Spleen (tissue), 11 donors: ENCODE results near the gene ZBTB8B. TPM values are rescaled to one million over a fixed set of nuclear protein-coding genes. Genes with fewer than 3 reads are reported as not detected.
A peak's percentile ranks its signal among the peaks of the same experiment; 100 is the strongest.
"Not testable (repeated sequence)": the region's sequence is repeated elsewhere in the genome, so short reads cannot be mapped to it uniquely, and the experiment has no call there.

Source experiments
- DNase-seq: peaks from one replicate; pipeline ENCODE4 v3.0.0-alpha.2; 2020
- H3K27ac ChIP-seq, 8 donors: fragments of 200-600 bp; sonication (generic) in 7 of 8; 1 replicate in 4 of 8; 2 replicates in 4 of 8; pipeline versions ENCODE4 v1.5.0 to v1.8.0; 2016 to 2021; ENCODE audit warnings: inconsistent platforms in 4 of 8, mild to moderate bottlenecking in 4 of 8, moderate library complexity in 1 of 8
- H3K27me3 ChIP-seq, 7 donors: fragments of 200-600 bp; sonication (generic) in 6 of 7; replicated peaks in 1 of 7; 1 replicate in 4 of 7; 2 replicates in 3 of 7; pipeline versions ENCODE4 v1.5.0 to v1.8.0; 2016 to 2021; ENCODE audit warnings: inconsistent platforms in 3 of 7, mild to moderate bottlenecking in 1 of 7
- H3K36me3 ChIP-seq, 6 donors: fragments of 200-600 bp; sonication (generic) in 5 of 6; 1 replicate in 4 of 6; 2 replicates in 2 of 6; pipeline versions ENCODE4 v1.5.0 to v1.8.0; 2016 to 2021; ENCODE audit warnings: inconsistent platforms in 2 of 6
- H3K4me1 ChIP-seq, 6 donors: fragments of 200-600 bp; sonication (generic) in 5 of 6; 1 replicate in 3 of 6; 2 replicates in 3 of 6; pipeline versions ENCODE4 v1.5.0 to v1.8.0; 2016 to 2021; ENCODE audit warnings: inconsistent platforms in 3 of 6
- H3K4me3 ChIP-seq, 8 donors: fragments of 200-600 bp; sonication (generic) in 7 of 8; 1 replicate in 4 of 8; 2 replicates in 4 of 8; pipeline versions ENCODE4 v1.5.0 to v1.8.0; 2016 to 2021; ENCODE audit warnings: inconsistent platforms in 4 of 8, mild to moderate bottlenecking in 4 of 8, moderate library complexity in 2 of 8
- H3K9me3 ChIP-seq, 8 donors: fragments of 200-600 bp; sonication (generic) in 7 of 8; 1 replicate in 4 of 8; 2 replicates in 4 of 8; pipeline versions ENCODE4 v1.5.0 to v1.8.0; 2016 to 2021; ENCODE audit warnings: inconsistent platforms in 4 of 8
- CTCF ChIP-seq, 11 experiments: fragments of 200-600 bp in 7 of 11; fragments of 450-650 bp in 4 of 11; sonication (generic) in 4 of 11; IDR thresholded peaks in 8 of 11; conservative IDR thresholded peaks in 3 of 11; 1 replicate in 7 of 11; 2 replicates in 4 of 11; pipeline versions ENCODE4 v1.4.0 to v1.8.0; 2016 to 2021; ENCODE audit warnings: antibody characterized with exemption in 11 of 11, inconsistent platforms in 4 of 11, mild to moderate bottlenecking in 1 of 11
- POLR2A ChIP-seq, 3 donors: fragments of 450-650 bp; IDR thresholded peaks; one replicate each; pipeline ENCODE4 v1.5.1; 2017; ENCODE audit warnings: antibody characterized with exemption in 3 of 3, mild to moderate bottlenecking in 1 of 3
- POLR2AphosphoS5 ChIP-seq, 3 donors: sonication (generic); formaldehyde crosslinking; IDR thresholded peaks; one replicate each; pipeline ENCODE4 v1.5.1; 2017; ENCODE audit warnings: antibody characterized with exemption in 3 of 3
- WGBS, 5 donors: extraction: QIAGEN DNeasy Blood & Tissue Kit in 3 of 5; methylation state at CpG; one replicate each; pipeline versions ENCODE4 v1.1.5 to v1.1.7; 2013 to 2018; 5-methylcytosine and 5-hydroxymethylcytosine counted together
- intact Hi-C: fragments of 100-400 bp; cut with DNase I; formaldehyde crosslinking; loops from one replicate; pipeline ENCODE4 v1.15.0; 2023; ENCODE audit warnings: low total_unique reads
- polyA plus RNA-seq, 3 donors: library from polyadenylated mRNA; stranded (reverse); fragments of 200-250 nt; gene quantifications; one replicate each; pipeline ENCODE4 v1.2.1, GENCODE V29; 2013
- total RNA-seq, 7 donors: library from RNA; depleted of rRNA in 3 of 7; stranded (reverse); fragments of >200 nt in 3 of 7; fragmentation: NEBNext Ultra II Directional in 4 of 7; extraction: Animal tissue kit (Norgen Biotek cat#: 25700) in 4 of 7; gene quantifications; one replicate each; pipeline versions ENCODE4 v1.1.0 to v1.2.1, GENCODE V29; 2016 to 2021
- donor health status: healthy with polysubstance abuse.
- donor health status: DM: no; HTN: no; CAD: no; lungs with moderate emphysema.
- donor health status: DM: no; HTN: no; CAD: no.
- donor health status: Bipolar disorder and iron deficiency.
- donor health status: healthy.
- donor health status: DM: no; HTN: no; CAD: no.
- donor health status: DM: yes; HTN: yes; CAD: no.

ZBTB8B gene
- total and polyA plus RNA-seq, 10 donors, result under 0.01 TPM; not detected in 9

- WGBS, 5 donors, result 81 to 86% (median 82%) methylated on average over 17 of the region's 17 CpGs
- TF ChIP-seq CTCF (IDR thresholded peaks at IDR 0.05 in 8 of 11, conservative IDR thresholded peaks at IDR 0.05 in 3 of 11), result no peak
Measured at GRCh38 chr1:32427264-32427963, 37.5 kb upstream of the ZBTB8B start.

GRCh38 chr1:32431736-32432400, 33.0 kb upstream of the ZBTB8B start:
- Histone ChIP-seq H3K27me3 (peaks cover 0 to 12% (median 3%) of the 10 kb centered on the region in 7 donors), H3K4me1 (peaks cover 0 to 9% (median under 1%) of the 10 kb centered on the region in 6 donors), H3K27ac (no peak overlapping the region), H3K4me3 (no peak overlapping the region), H3K36me3 (no peaks in the 10 kb centered on the region), H3K9me3 (no peaks in the 10 kb centered on the region)
- no peak for DNase-seq
- intact Hi-C loops, result no loop called here
- no peak for TF ChIP-seq POLR2AphosphoS5 (IDR thresholded peaks at IDR 0.05)
- no peak for TF ChIP-seq CTCF (IDR thresholded peaks at IDR 0.05 in 8 of 11, conservative IDR thresholded peaks at IDR 0.05 in 3 of 11)
- TF ChIP-seq POLR2A (IDR thresholded peaks at IDR 0.05), result no peak
- WGBS, 5 donors, result 47 to 65% (median 58%) methylated on average over 4 of the region's 4 CpGs

More at GRCh38 chr1:32427264-32427963, 37.5 kb upstream of the ZBTB8B start:
- H3K27ac ChIP-seq, result no peak overlapping the region
- peaks cover 0 to 18% (median 3%) of the 10 kb centered on the region in 6 donors for H3K4me1 ChIP-seq
- intact Hi-C loops, result no loop called here
- peak overlapping the region in 1 of 8 donors; percentile 39 for H3K4me3 ChIP-seq
- H3K9me3 ChIP-seq, result no peaks in the 10 kb centered on the region
- H3K36me3 ChIP-seq, result no peaks in the 10 kb centered on the region
- H3K27me3 ChIP-seq, result peaks cover 0 to 32% (median 9%) of the 10 kb centered on the region in 7 donors
- no peak for DNase-seq

- no peak for DNase-seq
- intact Hi-C loops, result no loop called here
Measured at GRCh38 chr1:32438136-32438535, 26.7 kb upstream of the ZBTB8B start.

GRCh38 chr1:32438777-32439176, 26.1 kb upstream of the ZBTB8B start:
- H3K4me1 ChIP-seq, H3K36me3 ChIP-seq, H3K4me3 ChIP-seq, H3K27ac ChIP-seq, DNase-seq, intact Hi-C loops: not testable (repeated sequence)
- WGBS, 5 donors, result 82 to 94% (median 91%) methylated on average over 4 of the region's 4 CpGs
- H3K9me3 ChIP-seq, result peaks cover 0 to 15% (median 6%) of the 10 kb centered on the region in 8 donors
- H3K27me3 ChIP-seq, result peaks cover 0 to 44% (median 0%) of the 10 kb centered on the region in 7 donors

More at GRCh38 chr1:32438136-32438535, 26.7 kb upstream of the ZBTB8B start:
- Histone ChIP-seq H3K36me3 (no peaks in the 10 kb centered on the region), H3K4me1 (no peaks in the 10 kb centered on the region), H3K27me3 (peaks cover 0 to 38% (median 0%) of the 10 kb centered on the region in 7 donors), H3K4me3 (no peak overlapping the region), H3K9me3 (peaks cover 0 to 15% (median 6%) of the 10 kb centered on the region in 8 donors), H3K27ac (no peak overlapping the region)
- 42 to 74% (median 53%) methylated on average over 1 of the region's 1 CpG for WGBS, 5 donors
- no peak for TF ChIP-seq POLR2AphosphoS5 (IDR thresholded peaks at IDR 0.05)
- no peak for TF ChIP-seq POLR2A (IDR thresholded peaks at IDR 0.05)
- TF ChIP-seq CTCF (IDR thresholded peaks at IDR 0.05 in 8 of 11, conservative IDR thresholded peaks at IDR 0.05 in 3 of 11), result no peak

GRCh38 chr1:32441467-32441866, 23.4 kb upstream of the ZBTB8B start:
- H3K4me3 ChIP-seq, H3K36me3 ChIP-seq, DNase-seq, intact Hi-C loops, H3K27ac ChIP-seq, H3K4me1 ChIP-seq: not testable (repeated sequence)
- 92 to 96% (median 93%) methylated on average over 10 of the region's 10 CpGs for WGBS, 5 donors
- peaks cover 0 to 15% (median 6%) of the 10 kb centered on the region in 8 donors for H3K9me3 ChIP-seq
- H3K27me3 ChIP-seq, result peaks cover 0 to 48% (median 0%) of the 10 kb centered on the region in 7 donors
